Subcutaneous abdominal adipose tissue (tissue), 5 donors: ENCODE results near the gene SLC9A5.

Experiments used
- H3K27ac ChIP-seq: one replicate; pipeline ENCODE4 v1.7.0; 2013; ENCODE audit warnings: low read depth, mild to moderate bottlenecking, inconsistent platforms, low read length, moderate library complexity
- H3K27me3 ChIP-seq, 5 donors: one replicate each; pipeline ENCODE4 v1.7.0; 2013; ENCODE audit warnings: low read length in 5 of 5, inconsistent platforms in 1 of 5; ENCODE audit not compliant: control insufficient read depth in 5 of 5, insufficient read depth in 4 of 5
- H3K36me3 ChIP-seq, 5 donors: one replicate each; pipeline ENCODE4 v1.7.0; 2013; ENCODE audit warnings: low read length in 5 of 5; ENCODE audit not compliant: control insufficient read depth in 5 of 5, insufficient read depth in 5 of 5
- H3K4me1 ChIP-seq, 5 donors: one replicate each; pipeline ENCODE4 v1.7.0; 2013; ENCODE audit warnings: low read length in 5 of 5, mild to moderate bottlenecking in 3 of 5, moderate library complexity in 1 of 5; ENCODE audit not compliant: control insufficient read depth in 5 of 5, insufficient read depth in 5 of 5
- H3K4me3 ChIP-seq, 5 donors: one replicate each; pipeline ENCODE4 v1.7.0; 2013; ENCODE audit warnings: low read length in 5 of 5, low read depth in 1 of 5
- H3K9ac ChIP-seq, 5 donors: one replicate each; pipeline ENCODE4 v1.7.0; 2013; ENCODE audit warnings: low read length in 5 of 5, mild to moderate bottlenecking in 4 of 5, moderate library complexity in 3 of 5
- H3K9me3 ChIP-seq, 5 donors: one replicate each; pipeline ENCODE4 v1.7.0; 2013; ENCODE audit warnings: low read length in 5 of 5; ENCODE audit not compliant: control insufficient read depth in 5 of 5
- donor health status: healthy.
- donor health status: healthy.
- donor health status: healthy.
- donor health status: healthy.
- donor health status: healthy.

The SLC9A5 gene

GRCh38 chr16:67279296-67280089 lies 30.7 kb downstream of the SLC9A5 start, which contains the start of gene PLEKHG4:
TSS of gene PLEKHG4 (plus strand) at chr16:67279532. CDS start at chr16:67280045, 513 bp downstream.
- no peaks in the 10 kb centered on the region for H3K9me3 ChIP-seq
- no peaks in the 10 kb centered on the region for H3K27me3 ChIP-seq
- H3K36me3 ChIP-seq: peaks cover 0 to 20% (median 4%) of the 10 kb centered on the region in 5 donors
- H3K9ac ChIP-seq: peak within 1 kb of the TSS in 4 of 5 donors; percentile 54 to 80 (median 76)
- peak within 1 kb of the TSS; percentile 79 for H3K27ac ChIP-seq
- H3K4me1 ChIP-seq: peaks cover 2 to 28% (median 24%) of the 10 kb centered on the region in 5 donors
- peak within 1 kb of the TSS; percentile 58 to 76 (median 69) for H3K4me3 ChIP-seq

DNA sequence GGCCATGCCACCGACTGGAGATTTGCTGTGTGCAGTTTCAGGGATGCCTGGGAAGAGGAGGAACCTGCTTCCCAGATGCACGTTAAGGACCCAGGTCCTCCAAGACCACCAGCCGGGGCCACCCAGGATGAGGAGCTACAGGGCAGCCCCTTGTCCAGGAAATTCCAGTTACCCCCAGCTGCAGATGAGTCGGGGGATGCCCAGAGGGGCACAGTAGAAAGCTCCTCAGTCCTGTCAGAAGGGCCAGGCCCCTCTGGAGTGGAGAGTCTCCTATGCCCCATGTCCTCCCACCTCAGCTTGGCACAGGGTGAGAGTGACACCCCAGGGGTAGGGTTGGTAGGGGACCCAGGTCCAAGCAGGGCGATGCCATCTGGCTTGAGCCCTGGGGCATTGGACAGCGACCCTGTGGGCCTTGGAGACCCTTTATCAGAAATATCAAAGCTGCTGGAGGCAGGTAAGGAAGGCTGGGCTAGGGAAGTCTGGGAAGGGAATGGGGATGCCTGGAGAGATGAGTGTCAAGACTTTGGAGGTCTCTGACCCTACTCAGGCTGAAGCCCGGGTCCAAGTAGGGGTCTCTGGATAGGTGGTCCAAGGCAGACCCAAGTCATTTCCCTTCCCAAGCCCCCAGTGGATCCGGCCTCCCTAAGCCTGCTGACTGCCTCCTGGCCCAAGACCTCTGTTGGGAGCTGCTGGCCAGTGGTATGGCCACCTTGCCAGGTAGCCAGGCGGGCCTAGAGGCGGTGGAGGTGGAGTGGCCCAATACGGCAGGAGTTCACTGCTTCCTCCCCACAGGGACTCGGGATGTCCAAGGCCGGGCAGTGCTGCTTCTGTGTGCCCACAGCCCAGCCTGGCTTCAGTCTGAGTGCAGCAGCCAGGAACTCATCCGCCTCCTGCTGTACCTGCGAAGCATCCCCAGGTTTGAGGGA lies 31.6 kb downstream of the SLC9A5 start:
- H3K9ac ChIP-seq: no peak overlapping the region
- H3K4me3 ChIP-seq: peak overlapping the region in 1 of 5 donors; percentile 75
- no peaks in the 10 kb centered on the region for H3K9me3 ChIP-seq

GRCh38 chr16:67281536-67282446 lies 33.0 kb downstream of the SLC9A5 start:
- peaks cover 2 to 29% (median 24%) of the 10 kb centered on the region in 5 donors for H3K4me1 ChIP-seq
- H3K27me3 ChIP-seq: no peaks in the 10 kb centered on the region

More for the DNA sequence above, 31.6 kb downstream of the SLC9A5 start:
- peaks cover 0 to 20% (median 4%) of the 10 kb centered on the region in 5 donors for H3K36me3 ChIP-seq
- peaks cover 2 to 29% (median 24%) of the 10 kb centered on the region in 5 donors for H3K4me1 ChIP-seq
- no peaks in the 10 kb centered on the region for H3K27me3 ChIP-seq
- H3K27ac ChIP-seq: no peak overlapping the region

GRCh38 chr16:67282447-67282805 lies 33.6 kb downstream of the SLC9A5 start:
- Histone ChIP-seq H3K9ac (no peak overlapping the region), H3K27ac (no peak overlapping the region), H3K36me3 (peaks cover 0 to 20% (median 4%) of the 10 kb centered on the region in 5 donors), H3K4me1 (peaks cover 2 to 25% (median 22%) of the 10 kb centered on the region in 5 donors), H3K9me3 (no peaks in the 10 kb centered on the region), H3K27me3 (no peaks in the 10 kb centered on the region), H3K4me3 (no peak overlapping the region)

More at GRCh38 chr16:67281536-67282446, 33.0 kb downstream of the SLC9A5 start:
- H3K36me3 ChIP-seq: peaks cover 0 to 19% (median under 1%) of the 10 kb centered on the region in 5 donors
- no peak overlapping the region for H3K9ac ChIP-seq
- H3K27ac ChIP-seq: no peak overlapping the region
- no peaks in the 10 kb centered on the region for H3K9me3 ChIP-seq
- no peak overlapping the region for H3K4me3 ChIP-seq

DNA sequence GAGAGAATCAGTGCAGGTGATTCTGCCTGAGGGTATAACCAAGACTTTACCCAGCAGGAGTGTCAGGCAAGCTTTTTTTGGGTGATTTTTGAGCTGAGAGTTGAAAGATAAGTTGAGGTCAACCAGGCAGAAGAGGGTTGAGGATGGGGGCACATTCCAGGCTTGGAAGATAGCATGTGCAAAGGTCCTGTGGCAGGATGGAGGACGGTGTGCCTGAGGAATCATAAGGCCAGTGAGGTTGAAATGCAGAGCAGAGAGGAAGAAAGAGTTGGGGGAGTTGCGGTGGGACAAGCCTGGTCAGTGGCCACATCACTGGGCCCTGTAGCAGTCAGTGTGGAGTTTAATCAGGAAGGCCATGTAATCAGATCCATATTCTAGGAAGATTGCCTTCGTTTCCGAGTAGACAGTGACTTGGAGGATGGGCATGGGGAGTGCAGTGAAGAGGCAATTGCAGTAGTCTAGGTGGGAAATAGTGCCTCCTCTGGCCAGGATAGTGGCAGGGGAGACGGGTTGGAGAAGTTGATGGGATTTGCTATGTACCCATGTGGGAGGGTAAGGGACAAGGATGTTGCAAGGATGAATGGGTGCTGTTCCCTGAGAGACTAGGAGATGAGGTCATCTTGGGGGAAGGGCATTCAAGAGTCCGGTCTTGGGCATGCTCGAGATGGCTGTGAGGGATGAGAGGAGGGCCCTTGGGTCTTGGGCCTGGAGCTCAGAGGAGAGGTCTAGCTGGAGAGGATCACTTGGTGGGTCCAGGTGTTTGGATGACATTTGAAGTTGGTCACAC lies 34.5 kb downstream of the SLC9A5 start:
- Histone ChIP-seq H3K9ac (no peak overlapping the region), H3K4me1 (peaks cover 0 to 17% (median 14%) of the 10 kb centered on the region in 5 donors), H3K4me3 (no peak overlapping the region), H3K9me3 (no peaks in the 10 kb centered on the region), H3K27me3 (no peaks in the 10 kb centered on the region), H3K27ac (no peak overlapping the region), H3K36me3 (peaks cover 0 to 20% (median 7%) of the 10 kb centered on the region in 5 donors)

DNA sequence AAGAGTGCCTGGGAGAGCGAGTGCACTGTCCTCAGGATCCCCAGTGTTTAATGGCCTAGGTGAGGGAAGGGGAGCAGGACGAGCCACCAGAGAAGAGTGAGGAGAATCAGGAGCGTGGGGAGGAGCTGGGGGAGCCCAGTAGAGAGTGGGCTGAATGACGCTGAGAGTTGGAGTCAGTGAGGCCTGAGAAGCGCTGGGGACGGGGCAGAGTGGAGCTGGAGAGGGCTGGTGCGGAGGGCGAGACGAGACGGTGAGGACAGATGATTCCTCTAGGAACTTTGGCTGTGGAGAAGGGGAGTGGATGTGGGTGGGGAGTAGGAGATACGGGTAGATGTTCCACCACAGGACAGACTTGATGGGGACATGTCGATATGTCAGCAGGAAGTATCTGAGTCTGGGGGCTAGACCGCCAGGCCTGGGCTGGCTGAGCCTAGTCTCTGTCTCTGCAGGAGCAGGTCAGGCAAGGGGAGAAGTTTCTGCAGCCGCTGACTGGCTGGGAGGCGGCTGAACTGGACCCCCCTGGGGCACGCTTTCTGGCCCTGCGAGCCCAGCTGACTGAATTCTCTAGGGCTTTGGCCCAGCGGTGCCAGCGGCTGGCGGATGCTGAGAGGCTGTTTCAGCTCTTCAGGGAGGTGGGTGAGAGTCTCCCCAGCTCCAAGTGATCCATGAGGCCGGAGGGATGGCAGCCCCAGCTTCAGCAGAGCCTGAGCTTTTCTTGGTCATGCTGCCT lies 35.2 kb downstream of the SLC9A5 start:
- Histone ChIP-seq H3K9ac (peak overlapping the region in 1 of 5 donors; percentile 41), H3K27ac (no peak overlapping the region)

DNA sequence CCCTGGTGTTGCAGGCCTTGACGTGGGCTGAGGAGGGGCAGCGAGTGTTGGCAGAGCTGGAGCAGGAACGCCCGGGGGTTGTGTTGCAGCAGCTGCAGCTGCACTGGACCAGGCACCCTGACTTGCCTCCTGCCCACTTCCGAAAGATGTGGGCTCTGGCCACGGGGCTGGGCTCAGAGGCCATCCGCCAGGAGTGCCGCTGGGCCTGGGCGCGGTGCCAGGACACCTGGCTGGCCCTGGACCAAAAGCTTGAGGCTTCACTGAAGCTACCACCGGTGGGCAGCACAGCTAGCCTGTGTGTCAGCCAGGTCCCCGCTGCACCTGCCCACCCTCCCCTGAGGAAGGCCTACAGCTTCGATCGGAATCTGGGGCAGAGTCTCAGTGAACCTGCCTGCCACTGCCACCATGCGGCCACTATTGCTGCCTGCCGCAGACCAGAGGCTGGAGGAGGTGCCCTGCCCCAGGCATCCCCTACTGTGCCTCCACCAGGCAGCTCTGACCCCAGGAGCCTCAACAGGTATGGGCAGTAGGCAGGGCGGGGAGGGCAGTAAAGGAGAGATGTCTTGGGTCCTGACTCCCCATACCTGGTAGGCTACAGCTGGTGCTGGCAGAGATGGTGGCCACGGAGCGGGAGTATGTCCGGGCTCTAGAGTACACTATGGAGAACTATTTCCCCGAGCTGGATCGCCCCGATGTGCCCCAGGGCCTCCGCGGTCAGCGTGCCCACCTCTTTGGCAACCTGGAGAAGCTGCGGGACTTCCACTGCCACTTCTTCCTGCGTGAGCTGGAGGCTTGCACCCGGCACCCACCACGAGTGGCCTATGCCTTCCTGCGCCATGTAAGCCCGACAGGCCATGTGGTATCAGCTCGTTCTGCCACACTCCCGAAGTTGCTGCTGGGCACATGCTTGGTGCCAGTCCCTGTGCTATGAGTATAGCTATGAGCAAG lies 36.2 kb downstream of the SLC9A5 start:
- no peaks in the 10 kb centered on the region for H3K27me3 ChIP-seq
- H3K4me1 ChIP-seq: peaks cover 0 to 5% (median under 1%) of the 10 kb centered on the region in 5 donors
- H3K9me3 ChIP-seq: no peaks in the 10 kb centered on the region
- peaks cover 0 to 20% (median 7%) of the 10 kb centered on the region in 5 donors for H3K36me3 ChIP-seq
- H3K27ac ChIP-seq: no peak overlapping the region
- H3K9ac ChIP-seq: peak overlapping the region in 1 of 5 donors; percentile 41
- H3K4me3 ChIP-seq: no peak overlapping the region

More for the DNA sequence above, 35.2 kb downstream of the SLC9A5 start:
- H3K4me1 ChIP-seq: peaks cover 0 to 10% (median 7%) of the 10 kb centered on the region in 5 donors
- H3K4me3 ChIP-seq: no peak overlapping the region
- H3K36me3 ChIP-seq: peaks cover 0 to 20% (median 7%) of the 10 kb centered on the region in 5 donors
- H3K9me3 ChIP-seq: no peaks in the 10 kb centered on the region
- no peaks in the 10 kb centered on the region for H3K27me3 ChIP-seq
